ENCODE measurements around the gene CCDC57.

The CCDC57 gene

GRCh38 chr17:82235056-82235774 lies 22.6 kb upstream of the CCDC57 start:
- no peak for FAIRE-seq

GRCh38 chr17:82234211-82235055 lies 21.8 kb upstream of the CCDC57 start:
- FAIRE-seq = no peak

GRCh38 chr17:82232876-82233785 lies 20.5 kb upstream of the CCDC57 start:
- FAIRE-seq = no peak

- FAIRE-seq = no peak
These were observed 19.7 kb upstream of the CCDC57 start for GRCh38 chr17:82232322-82232820.

GRCh38 chr17:82231562-82232321 lies 19.1 kb upstream of the CCDC57 start:
- FAIRE-seq = no peak

- FAIRE-seq = no peak
These were observed 18.6 kb upstream of the CCDC57 start for GRCh38 chr17:82231312-82231561.

- FAIRE-seq = no peak
These were observed 18.1 kb upstream of the CCDC57 start for GRCh38 chr17:82230609-82231311.

GRCh38 chr17:82229698-82230608 lies 17.3 kb upstream of the CCDC57 start:
- no peak for FAIRE-seq

- FAIRE-seq = no peak
These were observed 16.4 kb upstream of the CCDC57 start, which contains the start of gene SLC16A3 for GRCh38 chr17:82228842-82229697. SLC16A3 (plus strand) TSS chr17:82229042; CDS start chr17:82236009, 6,967 bp downstream.

GRCh38 chr17:82228278-82228841 lies 15.7 kb upstream of the CCDC57 start:
- FAIRE-seq = no peak

GRCh38 chr17:82227629-82228277 lies 15.1 kb upstream of the CCDC57 start:
- no peak for FAIRE-seq

- no peak for FAIRE-seq
These were observed 14.4 kb upstream of the CCDC57 start for GRCh38 chr17:82226809-82227628.

GRCh38 chr17:82226146-82226808 lies 13.6 kb upstream of the CCDC57 start:
- FAIRE-seq = no peak

GRCh38 chr17:82225368-82226029 lies 12.9 kb upstream of the CCDC57 start:
- FAIRE-seq = no peak

- no peak for FAIRE-seq
These were observed 12.0 kb upstream of the CCDC57 start for GRCh38 chr17:82224666-82225065.

GRCh38 chr17:82223517-82223916 lies 10.9 kb upstream of the CCDC57 start:
- FAIRE-seq = no peak

- FAIRE-seq = no peak
These were observed 10.2 kb upstream of the CCDC57 start for GRCh38 chr17:82222816-82223215.

Data from G401.6 (cell line).